HG03064 (cell line): ENCODE results near the gene CCDC86.

ENCODE experiments used
- ATAC-seq: cut with Tn5 transposase; IDR thresholded peaks from one replicate; pipeline ENCODE4 v1.9.1; 2021; ENCODE audit warnings: low read depth; ENCODE audit not compliant: unreplicated experiment

CCDC86 gene

GRCh38 chr11:60830478-60831142, 11.3 kb upstream of the CCDC86 start:
- no peak for ATAC-seq

GRCh38 chr11:60831143-60831500, 10.8 kb upstream of the CCDC86 start:
- no peak for ATAC-seq

- ATAC-seq = no peak
Measured at GRCh38 chr11:60831501-60832079, 10.3 kb upstream of the CCDC86 start.

- ATAC-seq = no peak
Measured at GRCh38 chr11:60834742-60835533, 7.0 kb upstream of the CCDC86 start.

DNA sequence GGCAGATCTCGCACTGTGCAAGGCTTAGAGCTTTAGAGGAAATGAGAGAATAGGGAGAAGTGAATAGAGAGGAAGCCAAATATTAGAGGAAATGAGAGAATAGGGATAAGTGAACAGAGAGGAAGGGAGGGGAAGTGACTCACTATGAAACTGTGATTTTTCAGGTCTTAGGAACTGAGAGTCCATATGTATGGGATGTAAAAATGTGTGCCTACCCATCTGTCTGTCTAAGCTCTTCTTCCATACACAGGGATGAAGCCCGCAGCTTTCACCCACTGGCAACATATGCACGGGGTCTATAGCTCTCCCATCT, 6.4 kb upstream of the CCDC86 start:
- ATAC-seq = no peak

GRCh38 chr11:60836866-60837515, 4.9 kb upstream of the CCDC86 start:
- no peak for ATAC-seq

DNA sequence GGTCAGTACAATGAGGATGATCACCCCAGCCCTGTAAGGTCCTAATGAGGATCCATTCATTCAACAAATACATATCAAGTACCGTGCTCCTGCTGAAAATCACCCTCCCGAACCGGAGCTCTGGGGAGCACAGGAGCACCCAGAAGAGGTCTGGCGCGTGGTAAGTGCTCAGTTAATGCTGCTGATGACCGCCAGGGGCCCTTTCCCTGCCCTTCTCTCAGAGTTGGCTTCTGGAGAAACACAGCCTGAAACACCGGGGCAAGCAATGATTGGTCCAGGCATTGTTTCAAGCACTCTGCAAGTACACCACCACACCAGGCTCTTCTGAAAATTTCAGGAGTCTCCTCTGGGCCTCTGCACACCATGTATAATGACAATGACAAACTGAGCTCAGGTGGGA, 3.8 kb upstream of the CCDC86 start:
- no peak for ATAC-seq

DNA sequence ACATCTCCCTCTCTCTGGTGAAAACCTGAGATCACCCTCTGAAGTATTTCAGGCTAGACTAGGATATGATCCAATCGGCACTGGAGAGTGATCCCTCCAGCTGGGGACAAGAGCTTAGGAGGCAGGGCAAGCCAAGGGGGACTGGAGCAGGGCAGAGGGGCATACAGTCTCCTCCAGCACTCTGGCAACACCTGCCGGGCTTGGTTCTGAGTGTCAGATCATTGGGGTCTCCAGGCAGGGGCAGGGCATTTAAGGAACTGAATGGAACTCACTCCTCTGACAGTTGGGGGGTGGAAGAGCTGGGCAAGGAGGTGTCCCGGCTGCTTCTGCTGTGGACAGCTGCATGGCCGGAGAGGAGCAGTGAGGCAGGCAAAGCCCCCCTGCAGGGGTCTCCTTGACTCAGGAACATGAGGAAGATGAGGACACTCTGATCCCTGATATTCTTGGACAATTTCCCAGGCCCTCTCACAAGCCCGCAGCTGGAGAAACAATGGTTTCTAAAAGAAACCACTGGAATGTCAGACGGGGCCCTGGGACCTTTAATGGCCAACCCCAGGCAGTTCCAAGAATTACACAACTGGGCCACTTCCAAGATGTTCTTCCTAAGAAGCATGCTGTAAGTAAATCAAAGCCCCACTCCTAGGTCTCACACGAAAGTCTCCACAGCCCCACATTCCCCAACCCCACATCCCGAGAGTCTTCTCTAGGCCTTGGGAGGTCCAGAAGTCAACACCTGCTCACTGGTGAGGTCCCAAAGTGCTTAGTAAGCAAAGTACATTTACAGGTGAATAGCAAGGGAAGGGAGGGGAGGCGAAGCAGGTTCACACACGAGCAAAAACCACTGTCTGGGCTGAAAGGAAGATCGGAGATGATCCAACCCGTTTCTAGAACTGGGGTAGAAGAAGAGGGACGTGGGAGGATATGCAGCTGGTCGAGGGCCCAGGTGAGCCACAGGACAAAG, 1.2 kb upstream of the CCDC86 start:
- no peak for ATAC-seq

DNA sequence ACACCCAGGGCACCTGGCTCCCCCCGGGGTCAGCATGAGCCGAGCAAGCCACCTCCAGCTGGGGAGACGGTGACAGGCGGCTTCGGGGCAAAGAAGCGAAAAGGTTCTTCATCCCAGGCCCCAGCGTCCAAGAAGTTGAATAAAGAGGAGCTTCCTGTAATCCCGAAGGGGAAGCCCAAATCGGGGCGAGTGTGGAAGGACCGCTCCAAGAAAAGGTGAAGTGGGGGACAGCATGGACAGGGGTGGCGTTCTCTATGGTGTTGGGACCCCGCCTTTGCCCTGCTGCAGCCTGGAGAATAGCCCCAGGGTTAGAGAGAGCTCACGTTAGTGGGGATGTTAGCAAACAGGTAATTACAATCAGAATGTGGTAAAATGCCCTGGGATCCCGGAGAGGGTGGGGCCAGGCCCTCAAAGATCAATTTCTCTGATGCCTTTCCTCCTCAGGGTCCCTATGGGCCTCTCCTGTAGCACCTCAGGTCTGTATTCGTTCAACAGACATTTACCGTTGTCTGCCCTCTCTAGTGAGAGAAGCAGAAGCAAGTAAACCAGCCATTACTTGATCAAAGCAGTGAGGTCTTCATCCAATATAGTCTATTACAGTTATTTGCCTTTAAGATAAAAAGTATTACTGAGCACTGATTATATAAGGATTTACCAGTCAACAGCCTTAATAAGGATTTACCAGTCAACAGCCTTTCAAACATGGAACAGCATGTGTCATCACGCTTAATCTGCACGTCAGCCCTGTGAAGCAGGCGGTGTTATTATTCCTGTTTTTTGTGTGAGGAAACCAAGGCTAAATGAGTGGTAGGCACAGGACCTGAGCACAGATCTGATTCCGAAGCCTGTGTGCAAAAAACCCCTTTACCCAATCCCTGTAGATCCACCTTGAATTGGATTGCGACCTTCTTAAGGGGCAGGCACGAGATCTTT, 1.0 kb downstream of the CCDC86 start:
- no peak for ATAC-seq

DNA sequence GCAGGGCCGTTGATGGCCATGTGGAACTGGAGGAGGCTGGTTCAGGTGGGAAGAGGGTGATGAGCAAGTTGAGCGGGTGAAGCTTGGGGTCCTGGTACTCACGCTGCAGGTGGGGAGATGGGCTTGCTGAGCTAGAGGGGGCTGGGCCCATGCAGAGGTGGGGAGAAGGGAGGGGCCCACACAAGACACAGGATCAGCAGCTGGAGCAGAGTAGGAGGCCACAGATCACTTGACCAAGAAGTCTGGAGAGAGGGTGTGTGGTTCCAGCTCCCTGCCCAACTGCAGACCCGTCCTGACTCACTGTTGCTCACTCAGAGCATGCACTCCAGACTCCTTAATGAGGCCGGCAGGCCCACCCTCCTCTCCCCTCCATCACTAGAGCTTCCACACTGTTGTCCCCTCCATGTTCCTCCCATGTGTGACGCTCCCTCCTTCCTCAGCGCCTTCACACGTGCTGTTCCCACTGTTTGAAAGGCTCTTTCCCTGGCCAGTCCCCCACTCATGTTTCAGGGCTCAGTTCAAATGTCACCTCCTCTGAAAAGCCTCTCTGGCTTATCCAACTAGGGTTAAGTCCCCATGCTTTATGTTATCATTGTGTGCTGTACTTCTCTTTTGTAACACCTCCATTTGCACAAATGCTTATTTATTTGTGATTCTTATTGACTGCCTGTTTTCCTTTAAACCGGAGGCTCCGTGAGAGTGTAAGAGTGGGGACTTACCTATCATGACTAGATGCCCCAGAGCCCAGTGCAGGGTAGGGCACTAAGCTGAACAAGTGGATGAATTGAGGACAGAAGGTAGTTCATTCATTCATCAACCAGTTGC, 2.3 kb downstream of the CCDC86 start:
- ATAC-seq = no peak

- no peak for ATAC-seq
Measured at GRCh38 chr11:60844870-60845221, 2.9 kb downstream of the CCDC86 start.

GRCh38 chr11:60845338-60845737, 3.4 kb downstream of the CCDC86 start:
- no peak for ATAC-seq

DNA sequence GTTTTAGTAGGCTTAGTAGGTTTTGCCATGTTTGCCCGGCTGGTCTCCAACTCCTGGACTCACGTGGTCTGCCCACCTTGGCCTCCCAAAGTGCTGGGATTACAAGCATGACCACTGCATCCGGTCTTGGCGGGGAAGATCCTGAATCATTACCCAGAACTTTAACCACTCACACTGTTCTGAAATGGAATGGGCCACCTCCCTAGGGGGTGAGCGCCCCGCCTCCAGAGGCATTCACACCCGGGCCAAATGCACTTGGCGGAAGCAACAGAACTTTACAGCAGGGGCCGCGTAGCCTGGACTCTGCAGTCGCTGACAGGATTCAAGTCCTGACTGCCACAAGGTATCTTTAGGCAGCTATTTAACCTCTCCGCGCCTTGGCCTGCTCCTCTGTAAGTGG, 5.4 kb downstream of the CCDC86 start:
- no peak for ATAC-seq

GRCh38 chr11:60847896-60848295, 6.0 kb downstream of the CCDC86 start:
- no peak for ATAC-seq

GRCh38 chr11:60848714-60849151, 6.8 kb downstream of the CCDC86 start:
- no peak for ATAC-seq

GRCh38 chr11:60849641-60850520, 8.0 kb downstream of the CCDC86 start:
- no peak for ATAC-seq

- no peak for ATAC-seq
Measured at GRCh38 chr11:60851327-60852104, 9.6 kb downstream of the CCDC86 start.
